ENCODE results near the gene FALEC.
"Not testable (repeated sequence)": the region's sequence is repeated elsewhere in the genome, so short reads cannot be mapped to it uniquely, and the experiment has no call there.

Gene FALEC

GRCh38 chr1:150560576-150561253, 45.2 kb downstream of the FALEC start:
- DNase-seq, result peak; percentile 85

GRCh38 chr1:150561254-150561973, 45.9 kb downstream of the FALEC start:
- DNase-seq, result peak; percentile 59

DNA sequence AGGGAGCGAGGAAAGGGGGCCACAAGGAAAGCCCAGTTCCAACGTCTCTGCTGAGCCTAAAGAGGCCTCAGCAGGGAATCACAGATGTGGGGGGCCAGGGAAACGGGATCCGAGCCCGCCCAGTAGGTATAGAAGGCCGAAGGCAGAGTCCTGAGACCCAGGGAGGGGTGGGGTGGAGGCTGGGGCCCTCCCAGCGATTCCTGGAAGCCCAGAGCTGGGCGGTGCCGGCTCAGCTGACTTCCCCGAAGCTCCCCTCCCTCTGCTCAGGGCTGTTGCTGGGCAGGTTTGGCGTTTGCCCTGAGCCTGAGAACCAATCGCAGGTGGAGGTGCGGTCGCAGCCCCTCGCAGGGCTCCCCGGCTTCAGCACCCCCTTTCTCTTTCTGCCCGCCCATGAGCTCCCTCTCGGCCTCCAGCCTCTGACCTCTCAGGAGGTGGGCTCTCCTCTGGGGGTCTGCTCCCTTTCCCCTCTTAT, 46.5 kb downstream of the FALEC start:
- peak; percentile 89 for DNase-seq

GRCh38 chr1:150562446-150563339, 47.1 kb downstream of the FALEC start:
- DNase-seq, result peak; percentile 73

GRCh38 chr1:150563340-150564038, 47.9 kb downstream of the FALEC start:
- no peak for DNase-seq

DNA sequence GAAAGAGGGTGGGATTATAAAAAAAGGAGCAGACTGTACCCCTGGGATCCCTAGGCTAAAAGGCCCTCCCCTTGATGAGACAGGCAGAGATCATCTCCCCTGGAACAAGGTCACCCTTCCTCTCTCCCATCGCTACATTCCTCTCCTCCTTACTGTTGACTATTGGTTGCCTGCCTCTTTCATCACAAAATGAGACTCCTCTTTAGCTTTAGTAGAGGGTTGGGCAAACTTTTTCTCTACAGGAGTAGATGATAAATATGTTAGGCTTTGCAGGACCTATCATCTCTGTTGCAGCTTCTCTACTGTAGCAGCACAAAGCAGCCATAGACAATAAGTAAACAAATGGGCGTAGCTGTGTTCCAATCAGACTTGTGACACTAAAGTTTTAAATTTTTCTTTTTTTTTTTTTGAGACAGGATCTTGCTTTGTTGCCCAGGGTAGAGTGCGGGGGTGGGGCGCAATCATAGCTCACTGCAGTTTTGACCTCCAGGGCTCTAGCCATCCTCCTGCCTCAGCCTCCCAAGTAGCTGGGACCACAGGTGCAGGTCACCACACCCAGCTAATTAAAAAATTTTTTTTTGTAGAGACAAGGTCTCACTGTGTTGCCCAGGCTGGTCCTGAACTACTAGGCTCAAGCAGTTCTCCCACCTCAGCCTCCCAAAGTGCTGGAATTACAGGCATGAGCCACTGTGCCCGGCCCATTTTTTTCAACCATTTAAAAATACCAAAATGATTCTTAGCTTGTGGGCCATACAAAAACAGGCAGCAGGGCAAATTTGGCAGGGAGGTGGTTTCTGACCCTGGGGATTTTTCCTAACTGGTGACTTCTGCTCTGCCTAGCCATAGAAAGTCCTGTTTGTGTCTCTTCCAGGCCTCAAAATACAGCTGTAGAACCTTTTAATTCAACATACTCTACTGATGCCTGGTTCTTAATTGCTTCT, 48.8 kb downstream of the FALEC start:
- DNase-seq, result no peak

DNA sequence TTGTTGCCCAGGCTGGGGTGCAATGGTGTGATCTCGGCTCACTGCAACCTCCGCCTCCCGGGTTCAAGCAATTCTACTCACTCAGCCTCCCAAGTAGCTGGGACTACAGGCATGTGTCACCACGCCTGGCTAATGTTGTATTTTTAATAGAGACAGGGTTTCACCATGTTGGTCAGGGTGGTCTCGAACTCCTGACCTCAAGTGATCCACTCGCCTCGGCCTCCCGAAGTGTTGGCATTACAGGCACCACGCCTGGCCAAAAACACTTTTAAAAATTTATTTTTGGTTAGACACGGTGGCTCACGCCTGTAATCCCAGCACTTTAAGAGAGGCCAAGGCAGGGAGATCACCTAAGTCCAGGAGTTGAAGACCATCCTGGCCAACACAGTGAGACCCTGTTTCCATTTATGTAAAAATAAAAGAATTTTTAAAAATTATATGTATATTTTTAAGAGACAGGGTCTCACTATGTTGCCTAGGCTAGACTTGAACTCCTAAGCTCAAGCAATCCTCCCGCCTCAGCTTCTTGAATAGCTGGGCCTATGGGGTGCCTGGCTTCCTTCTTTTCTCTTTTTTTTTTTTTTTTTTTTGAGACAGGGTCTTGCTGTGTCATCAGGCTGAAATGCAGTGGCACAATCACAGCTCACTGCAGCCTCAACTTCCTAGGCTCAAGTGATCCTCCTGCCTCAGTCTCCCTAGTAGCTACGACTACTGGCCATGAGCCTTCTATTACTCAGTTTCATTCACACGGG, 49.9 kb downstream of the FALEC start:
- not testable (repeated sequence) for DNase-seq

- no peak for DNase-seq
Observed at GRCh38 chr1:150566589-150567340, 51.2 kb downstream of the FALEC start.

GRCh38 chr1:150567341-150567716, 51.8 kb downstream of the FALEC start:
- DNase-seq, result peak; percentile 48

DNA sequence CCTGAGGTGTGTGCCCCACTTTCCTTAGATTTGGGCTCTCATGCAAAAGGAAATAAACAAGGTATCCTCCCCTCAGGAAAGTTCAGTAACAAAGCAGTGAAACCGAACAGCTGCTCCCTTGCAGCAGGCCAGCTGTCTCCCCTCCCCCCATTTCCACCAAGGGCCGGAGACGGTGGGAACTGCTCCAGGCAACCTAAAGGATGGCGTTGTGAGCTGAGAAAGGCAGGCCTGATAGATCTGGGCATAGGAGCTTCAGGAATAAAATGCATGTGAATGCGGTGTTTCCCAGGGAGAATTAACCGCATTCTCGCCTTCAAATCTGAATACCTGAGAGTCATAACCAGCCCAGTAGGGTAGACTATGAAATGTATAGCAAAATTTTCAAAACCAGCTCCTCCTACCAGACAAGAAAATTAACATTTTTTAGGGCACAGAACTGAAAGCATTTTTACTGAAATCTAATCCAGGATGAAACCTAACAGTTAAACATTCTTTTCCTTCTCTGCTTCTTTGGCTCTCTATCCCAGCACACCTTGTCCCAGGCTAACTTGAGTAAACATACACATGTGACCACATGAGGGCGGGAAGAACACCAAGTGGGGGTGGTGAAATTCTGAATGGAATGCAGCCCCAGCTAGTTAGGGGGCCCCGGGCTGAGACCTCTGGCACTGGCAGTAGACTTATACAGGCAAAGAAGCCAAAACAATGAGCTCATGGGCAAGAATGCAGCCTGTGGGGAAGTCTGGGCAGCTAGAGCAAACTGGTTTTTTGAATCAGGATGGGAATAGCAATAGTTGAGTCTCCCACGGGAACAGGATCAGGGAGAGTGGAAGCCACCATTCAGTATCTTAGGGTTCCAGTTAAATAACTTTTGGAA, 52.4 kb downstream of the FALEC start:
- peak; percentile 52 for DNase-seq

DNA sequence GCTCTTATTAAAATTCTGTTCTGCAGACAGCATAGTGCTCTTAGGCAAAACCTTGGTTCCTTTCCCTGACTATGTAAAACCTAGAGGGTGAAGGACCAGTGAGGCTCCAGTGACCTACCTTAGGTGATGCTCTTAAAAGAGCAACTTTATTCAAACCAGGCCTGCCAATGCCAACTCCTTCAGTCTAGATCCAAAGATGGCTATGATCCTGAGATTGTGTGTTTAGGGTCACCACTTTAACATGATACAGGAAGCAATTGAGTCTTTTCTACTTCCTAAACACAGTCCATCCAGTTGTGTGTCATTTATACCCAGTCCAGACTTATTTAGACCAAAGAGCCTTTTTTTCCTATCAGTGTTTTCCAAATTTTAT, 53.0 kb downstream of the FALEC start:
- no peak for DNase-seq

- DNase-seq, result no peak
Observed at GRCh38 chr1:150572918-150573647, 57.5 kb downstream of the FALEC start.

DNA sequence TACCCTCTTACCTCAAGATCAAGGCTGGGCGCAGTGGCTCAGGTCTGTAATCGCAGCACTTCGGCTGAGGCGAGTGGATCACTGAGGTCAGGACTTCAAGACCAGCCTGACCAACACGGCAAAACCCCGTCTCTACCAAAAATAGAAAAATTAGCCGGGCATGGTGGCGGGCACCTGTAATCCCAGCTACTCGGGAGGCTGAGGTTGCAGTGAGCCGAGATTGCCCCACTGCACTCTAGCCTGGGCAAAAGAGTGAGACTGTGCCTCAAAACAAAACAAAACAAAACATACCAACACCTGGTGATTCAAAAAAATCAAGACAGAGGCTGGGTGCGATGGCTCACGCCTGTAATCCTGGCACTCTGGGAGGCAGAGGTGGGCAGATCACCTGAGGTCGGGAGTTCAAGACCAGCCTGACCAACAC, 58.1 kb downstream of the FALEC start:
- not testable (repeated sequence) for DNase-seq

DNA sequence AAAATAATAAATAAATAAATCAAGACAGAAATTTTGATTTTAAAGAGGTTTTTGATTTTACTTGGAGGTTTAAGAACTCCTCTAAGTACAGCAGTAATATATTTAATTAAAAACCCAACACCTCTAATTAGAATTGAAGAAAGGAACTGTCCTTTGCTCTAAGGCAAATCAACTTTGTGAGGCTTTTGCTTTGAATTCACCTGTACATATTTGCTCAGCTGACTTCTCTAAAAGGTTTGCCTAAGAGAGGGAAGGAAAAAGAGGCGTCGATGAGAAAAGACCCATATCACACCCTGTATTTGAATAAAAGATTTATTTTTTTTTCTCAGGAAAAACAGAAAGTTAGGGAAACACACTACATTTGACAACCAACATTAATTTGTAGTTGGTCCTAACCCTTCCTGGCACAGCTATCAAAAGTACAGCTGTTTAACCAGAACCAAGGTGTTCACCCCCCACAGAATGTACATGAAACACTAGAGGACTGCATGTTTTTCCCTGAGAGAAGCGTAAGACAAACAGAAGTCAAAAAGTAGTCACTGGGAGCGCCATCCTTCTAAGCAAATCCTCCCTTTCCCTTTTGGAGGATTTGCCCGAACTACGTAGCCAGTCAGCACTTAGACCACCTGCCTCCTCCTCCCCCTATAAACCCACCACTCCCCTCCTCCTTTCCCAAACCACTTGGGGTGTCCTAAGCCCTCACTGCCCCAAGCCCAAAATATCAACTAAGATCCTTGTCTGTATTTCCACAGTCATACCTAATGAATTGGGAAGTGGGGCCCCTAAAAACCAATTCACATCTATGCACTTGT, 58.9 kb downstream of the FALEC start:
- DNase-seq, result no peak

- DNase-seq, result no peak
Observed at GRCh38 chr1:150575072-150575489, 59.5 kb downstream of the FALEC start.

DNA sequence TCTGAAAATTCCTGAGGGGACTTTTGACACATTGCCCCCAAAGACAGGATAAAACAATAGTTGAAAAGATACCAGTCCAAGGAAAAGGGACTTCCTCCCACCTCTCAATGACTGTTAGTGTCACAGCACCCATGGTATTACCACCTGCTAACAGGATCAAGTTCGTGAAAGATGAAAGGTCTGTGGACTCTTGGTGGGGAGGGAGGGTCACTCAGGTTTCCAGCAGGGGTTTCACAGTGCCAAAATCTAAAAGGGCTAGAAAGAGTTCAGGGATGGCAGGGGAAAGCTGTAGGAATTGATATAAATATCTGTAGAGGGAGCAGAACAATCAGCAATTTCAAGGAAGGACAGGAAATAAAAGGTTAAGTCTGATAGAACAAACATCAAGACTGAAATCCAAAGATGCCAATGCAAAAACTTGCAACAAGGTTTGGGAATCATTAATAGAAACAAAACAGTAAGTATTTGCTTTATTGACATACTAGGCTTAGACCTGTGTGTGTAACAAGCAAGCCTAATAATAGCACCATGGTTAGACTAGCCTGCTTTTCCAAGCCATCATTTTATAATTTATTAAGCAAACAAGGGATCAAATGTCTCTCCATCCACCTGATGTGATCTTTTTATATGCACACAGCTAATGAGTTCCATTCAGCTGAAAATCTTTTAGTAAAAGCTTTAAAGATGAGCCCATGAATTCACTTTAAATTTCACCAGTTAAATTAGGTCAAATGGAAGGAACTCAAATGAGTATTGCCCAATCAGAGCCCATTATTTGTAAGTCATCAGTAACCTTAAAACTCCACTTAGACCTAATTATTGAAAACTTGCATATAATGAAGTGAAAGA, 60.2 kb downstream of the FALEC start:
- no peak for DNase-seq

GRCh38 chr1:150576367-150576711, 60.8 kb downstream of the FALEC start:
- no peak for DNase-seq

Data from stimulated activated CD4-positive, alpha-beta T cell treated with anti-CD3 and anti-CD28 coated beads, Interleukin-4, amount 100 ng/mL, for 1 hour (primary cell).